ENCODE data around the gene AKAP12. TPM values are rescaled to one million over a fixed set of nuclear protein-coding genes. Genes with fewer than 3 reads are reported as not detected.

AKAP12 gene
- total RNA-seq, 1 donor from 2014 or later = 88.1 TPM

GRCh38 chr6:151390276-151390850 is 150.6 kb downstream of the AKAP12 start:
- peaks cover 50% of the 10 kb centered on the region for H3K4me1 ChIP-seq
- no peaks in the 10 kb centered on the region for H3K27me3 ChIP-seq
- no peaks in the 10 kb centered on the region for H3K9me3 ChIP-seq
- DNase-seq (ENCODE audit: extremely low spot score in 2 of 2) = peak in 1 of 2 donors; percentile 97
- H3K4me3 ChIP-seq = peak overlapping the region; percentile 82 to 96
- no peaks in the 10 kb centered on the region for H3K36me3 ChIP-seq
- peak overlapping the region; percentile 100 for H3K27ac ChIP-seq
- intact Hi-C loops (cut with DNase I) = loop anchor here (2.0 kb wide), 1 partner anchor 62 kb away; the partner anchor contains the start of gene RMND1
- TF ChIP-seq CTCF (IDR thresholded peaks at IDR 0.05) (no peak), POLR2AphosphoS5 (IDR thresholded peaks at IDR 0.05; ENCODE audit: insufficient read depth in 1 of 2, low read depth in 1 of 2) (peak in 1 of 2 donors; percentile 43), POLR2A (IDR thresholded peaks at IDR 0.05) (peak in 1 of 2 donors; percentile 80)

DNA sequence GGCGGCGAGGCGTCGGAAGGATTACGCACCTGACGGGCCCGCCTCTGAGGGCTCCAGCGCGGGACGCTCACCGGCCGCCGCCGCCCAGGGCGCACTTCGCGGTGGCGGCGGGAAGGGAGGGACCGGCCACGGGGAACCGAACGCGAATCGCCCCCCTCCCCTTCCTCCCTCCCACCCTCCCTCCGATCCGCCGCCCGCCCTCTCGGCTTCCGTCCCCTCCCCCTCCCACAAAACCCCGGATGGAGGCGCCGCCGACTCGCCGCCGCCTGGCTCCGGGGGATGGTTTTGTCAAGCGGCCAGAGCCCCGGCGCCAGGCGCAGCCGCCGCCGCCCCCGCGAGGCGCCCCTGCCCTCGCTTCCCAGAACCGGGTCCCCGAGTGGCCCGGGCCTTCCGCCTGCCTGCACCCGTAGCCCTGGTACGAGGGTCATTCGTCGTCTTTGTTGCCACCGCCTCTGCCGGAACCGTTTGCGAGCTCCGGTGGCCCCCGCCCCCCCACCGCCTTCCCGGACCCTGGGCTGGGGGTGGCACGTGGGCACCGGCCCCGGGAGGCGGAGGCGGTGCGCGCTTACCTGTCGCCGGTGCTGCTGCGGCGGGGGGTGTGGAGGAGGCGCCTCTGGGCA is 151.2 kb downstream of the AKAP12 start:
- no peak for TF ChIP-seq CTCF (IDR thresholded peaks at IDR 0.05)
- no peak for TF ChIP-seq POLR2A (IDR thresholded peaks at IDR 0.05)
- TF ChIP-seq POLR2AphosphoS5 (IDR thresholded peaks at IDR 0.05; ENCODE audit: insufficient read depth in 1 of 2, low read depth in 1 of 2) = peak in 1 of 2 donors; percentile 14

GRCh38 chr6:151391471-151392413 is 152.0 kb downstream of the AKAP12 start, which contains the start of gene ZBTB2:
TSS of gene ZBTB2 (minus strand) at chr6:151391559. CDS start at chr6:151373637, 17,922 bp downstream.
- H3K4me1 ChIP-seq = peaks cover 55% of the 10 kb centered on the region
- peak in 1 of 2 donors; percentile 91 for DNase-seq (ENCODE audit: extremely low spot score in 2 of 2)
- TF ChIP-seq POLR2A (IDR thresholded peaks at IDR 0.05) (no peak), CTCF (IDR thresholded peaks at IDR 0.05) (no peak), POLR2AphosphoS5 (IDR thresholded peaks at IDR 0.05; ENCODE audit: insufficient read depth in 1 of 2, low read depth in 1 of 2) (no peak)

More for the DNA sequence above, 151.2 kb downstream of the AKAP12 start:
- H3K4me3 ChIP-seq = peak overlapping the region; percentile 82 to 96
- no peaks in the 10 kb centered on the region for H3K27me3 ChIP-seq
- intact Hi-C loops (cut with DNase I) = loop anchor here (2.0 kb wide), 1 partner anchor 62 kb away; the partner anchor contains the start of gene RMND1
- peak overlapping the region; percentile 100 for H3K27ac ChIP-seq
- DNase-seq (ENCODE audit: extremely low spot score in 2 of 2) = no peak
- H3K36me3 ChIP-seq = no peaks in the 10 kb centered on the region
- no peaks in the 10 kb centered on the region for H3K9me3 ChIP-seq
- peaks cover 55% of the 10 kb centered on the region for H3K4me1 ChIP-seq

DNA sequence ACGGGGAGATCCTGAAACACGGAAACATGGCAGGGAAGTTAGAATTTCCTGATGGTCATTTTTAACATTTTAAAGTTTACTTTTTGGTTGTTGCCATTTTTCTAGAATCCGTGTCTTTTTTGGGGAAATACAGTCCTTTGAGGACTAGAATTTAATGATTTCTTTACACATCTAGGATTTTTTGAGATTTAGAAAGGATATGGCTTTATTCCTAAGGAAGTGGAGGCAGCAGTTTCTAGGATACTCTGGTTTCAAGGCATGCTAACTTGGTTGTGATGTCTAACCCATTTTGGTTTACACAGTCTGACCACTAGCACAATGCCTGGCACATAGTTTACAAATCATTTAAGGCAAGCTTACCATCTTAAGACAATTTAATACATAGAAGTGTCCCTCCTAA is 152.7 kb downstream of the AKAP12 start:
- Histone ChIP-seq H3K4me1 (peaks cover 55% of the 10 kb centered on the region), H3K9me3 (no peaks in the 10 kb centered on the region), H3K36me3 (no peaks in the 10 kb centered on the region), H3K4me3 (peak overlapping the region; percentile 82 to 96), H3K27ac (peak overlapping the region; percentile 100), H3K27me3 (no peaks in the 10 kb centered on the region)
- TF ChIP-seq POLR2AphosphoS5 (IDR thresholded peaks at IDR 0.05; ENCODE audit: insufficient read depth in 1 of 2, low read depth in 1 of 2) = no peak
- TF ChIP-seq CTCF (IDR thresholded peaks at IDR 0.05) = no peak
- no peak for TF ChIP-seq POLR2A (IDR thresholded peaks at IDR 0.05)
- DNase-seq (ENCODE audit: extremely low spot score in 2 of 2) = no peak
- intact Hi-C loops (cut with DNase I) = no loop called here

More at GRCh38 chr6:151391471-151392413, 152.0 kb downstream of the AKAP12 start, which contains the start of gene ZBTB2:
- Histone ChIP-seq H3K27ac (peak within 1 kb of the TSS; percentile 100), H3K9me3 (no peaks in the 10 kb centered on the region), H3K36me3 (no peaks in the 10 kb centered on the region), H3K27me3 (no peaks in the 10 kb centered on the region), H3K4me3 (peak within 1 kb of the TSS; percentile 82 to 96)
- intact Hi-C loops (cut with DNase I) = loop anchor here (2.0 kb wide), 1 partner anchor 61 kb away; the partner anchor contains the start of gene RMND1

All from vagina (tissue), 2 donors.